HG03469 (cell line): ENCODE measurements around the gene KCTD21.

Experiments used
- ATAC-seq: cut with Tn5 transposase; IDR thresholded peaks from one replicate; pipeline ENCODE4 v1.9.1; 2021; ENCODE audit warnings: mild to moderate bottlenecking, moderate library complexity, moderate number of reproducible peaks; ENCODE audit not compliant: unreplicated experiment

Gene KCTD21

GRCh38 chr11:78147807-78148206 lies 40.6 kb downstream of the KCTD21 start:
- ATAC-seq = no peak

GRCh38 chr11:78145511-78146025 lies 42.9 kb downstream of the KCTD21 start:
- ATAC-seq = no peak

GRCh38 chr11:78140392-78141077 lies 47.9 kb downstream of the KCTD21 start:
- no peak for ATAC-seq

- ATAC-seq = peak; percentile 86
Measured at GRCh38 chr11:78139422-78140391, 48.7 kb downstream of the KCTD21 start, which contains the start of gene ALG8. TSS of gene ALG8 (minus strand) at chr11:78139626. CDS start at chr11:78139588, 38 bp downstream.

- ATAC-seq = peak; percentile 6
Measured at GRCh38 chr11:78138694-78139421, 49.6 kb downstream of the KCTD21 start.

GRCh38 chr11:78138291-78138690 lies 50.1 kb downstream of the KCTD21 start:
- ATAC-seq = no peak

GRCh38 chr11:78132475-78132874 lies 56.0 kb downstream of the KCTD21 start:
- ATAC-seq = no peak

GRCh38 chr11:78131956-78132355 lies 56.5 kb downstream of the KCTD21 start:
- ATAC-seq = no peak

- ATAC-seq = no peak
Measured at GRCh38 chr11:78127403-78127802, 61.0 kb downstream of the KCTD21 start.
